PC-9 (cell line): ENCODE measurements around the gene PXN.

ENCODE experiments used
- EZH2 ChIP-seq: fragments of 200-600 bp; sonication (generic); IDR thresholded peaks from 2 replicates; pipeline ENCODE4 v1.8.0; 2017; ENCODE audit warnings: antibody characterized with exemption, low read depth
- TF ChIP-seq, protein P1 (sequence below): fragments of 200-600 bp; sonication (generic); conservative IDR thresholded peaks from 2 replicates; pipeline ENCODE4 v1.6.1; 2017; ENCODE audit warnings: mixed run types, antibody characterized with exemption, mild to moderate bottlenecking, moderate library complexity

DNA sequence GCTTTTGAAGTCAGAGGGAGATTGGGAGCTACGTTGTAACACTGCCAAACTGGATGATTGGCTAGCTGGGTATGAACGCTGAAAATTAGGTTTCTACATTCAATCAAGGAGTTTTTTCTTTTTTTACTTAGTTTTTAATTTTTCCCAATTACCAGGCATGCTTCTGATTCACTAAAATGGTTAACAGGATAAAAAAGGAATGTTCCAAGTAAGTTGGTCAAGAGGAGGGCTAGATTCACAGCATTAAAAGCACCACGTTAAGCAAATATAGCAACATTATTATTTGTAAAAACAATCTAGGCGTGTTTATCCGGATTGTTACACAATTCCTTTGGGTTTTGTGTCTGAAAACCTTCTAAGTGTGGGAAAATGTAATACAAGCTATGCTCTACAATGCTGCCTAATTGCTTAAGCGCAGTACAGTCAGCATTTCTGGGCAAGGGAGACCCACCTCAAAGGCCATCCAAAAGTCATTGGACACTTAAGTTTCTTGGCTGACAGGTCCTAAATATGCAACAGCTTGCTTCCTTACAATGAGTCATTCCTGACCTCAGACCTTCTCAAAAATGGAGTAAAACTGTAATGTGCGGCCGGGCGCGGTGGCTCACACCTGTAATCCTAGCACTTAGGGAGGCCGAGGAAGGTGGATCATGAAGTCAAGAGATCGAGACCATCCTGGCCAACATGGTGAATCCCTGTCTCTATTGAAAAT, 65.8 kb downstream of the PXN start:
- TF ChIP-seq, protein P1, sequence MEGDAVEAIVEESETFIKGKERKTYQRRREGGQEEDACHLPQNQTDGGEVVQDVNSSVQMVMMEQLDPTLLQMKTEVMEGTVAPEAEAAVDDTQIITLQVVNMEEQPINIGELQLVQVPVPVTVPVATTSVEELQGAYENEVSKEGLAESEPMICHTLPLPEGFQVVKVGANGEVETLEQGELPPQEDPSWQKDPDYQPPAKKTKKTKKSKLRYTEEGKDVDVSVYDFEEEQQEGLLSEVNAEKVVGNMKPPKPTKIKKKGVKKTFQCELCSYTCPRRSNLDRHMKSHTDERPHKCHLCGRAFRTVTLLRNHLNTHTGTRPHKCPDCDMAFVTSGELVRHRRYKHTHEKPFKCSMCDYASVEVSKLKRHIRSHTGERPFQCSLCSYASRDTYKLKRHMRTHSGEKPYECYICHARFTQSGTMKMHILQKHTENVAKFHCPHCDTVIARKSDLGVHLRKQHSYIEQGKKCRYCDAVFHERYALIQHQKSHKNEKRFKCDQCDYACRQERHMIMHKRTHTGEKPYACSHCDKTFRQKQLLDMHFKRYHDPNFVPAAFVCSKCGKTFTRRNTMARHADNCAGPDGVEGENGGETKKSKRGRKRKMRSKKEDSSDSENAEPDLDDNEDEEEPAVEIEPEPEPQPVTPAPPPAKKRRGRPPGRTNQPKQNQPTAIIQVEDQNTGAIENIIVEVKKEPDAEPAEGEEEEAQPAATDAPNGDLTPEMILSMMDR = no peak
- no peak for TF ChIP-seq EZH2
